GM18867 (cell line): ENCODE data around the gene MCF2L.

Experiments used
- ATAC-seq: cut with Tn5 transposase; IDR thresholded peaks from one replicate; pipeline ENCODE4 v1.9.1; 2021; ENCODE audit warnings: mild to moderate bottlenecking, moderate library complexity; ENCODE audit not compliant: unreplicated experiment

MCF2L gene

GRCh38 chr13:113139577-113139976 is 170.6 kb downstream of the MCF2L start:
- no peak for ATAC-seq

- no peak for ATAC-seq
Measured at GRCh38 chr13:113140677-113141600, 171.9 kb downstream of the MCF2L start.

- no peak for ATAC-seq
Measured at GRCh38 chr13:113141601-113141970, 172.6 kb downstream of the MCF2L start.

GRCh38 chr13:113142876-113143275 is 173.9 kb downstream of the MCF2L start:
- no peak for ATAC-seq

- no peak for ATAC-seq
Measured at GRCh38 chr13:113143466-113144254, 174.6 kb downstream of the MCF2L start.

- no peak for ATAC-seq
Measured at GRCh38 chr13:113144255-113144629, 175.2 kb downstream of the MCF2L start.

- ATAC-seq = no peak
Measured at GRCh38 chr13:113145496-113145895, 176.5 kb downstream of the MCF2L start.

GRCh38 chr13:113145911-113146598 is 177.0 kb downstream of the MCF2L start:
- ATAC-seq = no peak

- ATAC-seq = no peak
Measured at GRCh38 chr13:113146750-113147149, 177.7 kb downstream of the MCF2L start.

- ATAC-seq = no peak
Measured at GRCh38 chr13:113147206-113147605, 178.2 kb downstream of the MCF2L start.

- no peak for ATAC-seq
Measured at GRCh38 chr13:113148407-113148806, 179.4 kb downstream of the MCF2L start.

- no peak for ATAC-seq
Measured at GRCh38 chr13:113148940-113149503, 180.0 kb downstream of the MCF2L start.
